GM23248 (cell line): ENCODE data around the gene N4BP2.
"Not testable (repeated sequence)": the region's sequence is repeated elsewhere in the genome, so short reads cannot be mapped to it uniquely, and the experiment has no call there.

Experiments used
- EZH2 ChIP-seq: fragments of 200-600 bp; sonication (generic); IDR thresholded peaks from 2 replicates; pipeline ENCODE4 v1.6.1; 2018; ENCODE audit warnings: antibody characterized with exemption, mild to moderate bottlenecking; ENCODE audit not compliant: insufficient read depth, poor library complexity, severe bottlenecking
- EZH2phosphoT487 ChIP-seq: fragments of 200-600 bp; sonication (generic); IDR thresholded peaks from 2 replicates; pipeline ENCODE4 v1.6.1; 2018; ENCODE audit warnings: antibody characterized with exemption, moderate library complexity, mild to moderate bottlenecking, low read depth; ENCODE audit not compliant: insufficient read depth

DNA sequence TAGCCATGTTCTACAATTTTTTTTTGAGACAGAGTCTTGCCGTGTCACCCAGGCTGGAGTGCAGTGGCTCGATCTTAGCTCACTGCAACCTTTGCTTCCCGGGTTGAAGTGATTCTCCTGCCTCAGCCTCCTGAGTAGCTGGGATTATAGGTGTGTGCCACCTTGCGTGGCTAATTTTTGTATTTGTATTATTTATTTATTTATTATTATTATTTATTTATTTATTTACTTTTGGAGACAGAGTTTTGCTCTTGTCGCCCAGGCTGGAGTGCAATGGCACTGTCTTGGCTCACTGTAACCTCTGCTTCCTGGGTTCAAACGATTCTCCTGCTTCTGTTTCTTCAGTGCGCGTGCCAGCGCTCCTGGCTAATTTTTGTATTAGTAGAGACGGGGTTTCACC lies 36.8 kb downstream of the N4BP2 start:
- not testable (repeated sequence) for TF ChIP-seq EZH2, EZH2phosphoT487
